BLaER1 (cell line): ENCODE results near the gene PTPRC.

Experiments
- H3K27ac ChIP-seq: shearing (Covaris generic); formaldehyde crosslinking; 2 replicates; pipeline ENCODE4 v1.8.1; 2022
- H3K27me3 ChIP-seq: shearing (Covaris generic); formaldehyde crosslinking; 2 replicates; pipeline ENCODE4 v1.8.1; 2022
- H3K36me3 ChIP-seq: shearing (Covaris generic); formaldehyde crosslinking; 2 replicates; pipeline ENCODE4 v1.8.1; 2022
- H3K4me1 ChIP-seq: shearing (Covaris generic); formaldehyde crosslinking; 2 replicates; pipeline ENCODE4 v1.8.1; 2022
- H3K4me2 ChIP-seq: shearing (Covaris generic); formaldehyde crosslinking; 2 replicates; pipeline ENCODE4 v1.8.1; 2022
- H3K4me3 ChIP-seq: shearing (Covaris generic); formaldehyde crosslinking; 2 replicates; pipeline ENCODE4 v1.8.1; 2022
- H3K9ac ChIP-seq: shearing (Covaris generic); formaldehyde crosslinking; 2 replicates; pipeline ENCODE4 v1.8.1; 2022
- H3K9me3 ChIP-seq: shearing (Covaris generic); formaldehyde crosslinking; 2 replicates; pipeline ENCODE4 v1.8.1; 2022
- H4K20me1 ChIP-seq: shearing (Covaris generic); formaldehyde crosslinking; 2 replicates; pipeline ENCODE4 v1.8.1; 2022
- Cebpa-rat ChIP-seq: shearing (Covaris generic); IDR thresholded peaks from 2 replicates; pipeline ENCODE4 v1.8.1; 2022

PTPRC gene

DNA sequence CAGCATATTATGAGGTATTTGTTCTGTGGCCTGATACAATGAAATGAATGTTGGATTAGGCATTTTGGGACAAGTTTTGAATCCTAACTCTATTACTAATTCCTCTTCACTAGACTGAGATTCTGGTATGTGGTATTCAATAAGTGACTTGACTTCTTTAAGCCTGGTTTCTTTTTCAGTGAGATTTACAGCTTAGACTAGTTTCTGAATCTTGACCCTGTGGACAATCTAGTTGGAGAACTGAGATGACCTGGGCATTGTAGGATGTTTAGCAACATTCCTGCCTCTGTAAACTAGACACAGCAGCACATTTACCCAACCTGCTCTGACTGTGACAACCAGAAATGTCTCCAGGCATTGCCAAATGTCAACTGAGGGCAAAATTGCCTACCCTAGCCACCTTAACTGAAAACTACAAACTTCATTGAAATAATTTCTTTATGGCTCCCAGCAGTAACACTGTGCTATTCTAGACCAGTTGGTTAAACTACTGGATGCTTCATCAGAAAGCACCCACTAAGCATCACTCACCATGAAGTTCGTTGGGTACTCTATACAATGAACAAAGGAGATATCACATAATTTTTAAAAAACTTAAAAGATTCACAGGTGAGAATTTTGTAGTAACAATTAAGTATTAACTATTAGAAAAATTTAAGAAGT, 16.8 kb downstream of the PTPRC start:
- H3K4me1 ChIP-seq: peaks cover 7% of the 10 kb centered on the region
- no peaks in the 10 kb centered on the region for H3K36me3 ChIP-seq
- H3K4me2 ChIP-seq: no peak overlapping the region
- no peaks in the 10 kb centered on the region for H3K9me3 ChIP-seq
- no peak overlapping the region for H3K4me3 ChIP-seq
- H3K27ac ChIP-seq: no peak overlapping the region
- H3K27me3 ChIP-seq: no peaks in the 10 kb centered on the region
- no peak overlapping the region for H3K9ac ChIP-seq
- TF ChIP-seq Cebpa-rat: no peak
- no peaks in the 10 kb centered on the region for H4K20me1 ChIP-seq

DNA sequence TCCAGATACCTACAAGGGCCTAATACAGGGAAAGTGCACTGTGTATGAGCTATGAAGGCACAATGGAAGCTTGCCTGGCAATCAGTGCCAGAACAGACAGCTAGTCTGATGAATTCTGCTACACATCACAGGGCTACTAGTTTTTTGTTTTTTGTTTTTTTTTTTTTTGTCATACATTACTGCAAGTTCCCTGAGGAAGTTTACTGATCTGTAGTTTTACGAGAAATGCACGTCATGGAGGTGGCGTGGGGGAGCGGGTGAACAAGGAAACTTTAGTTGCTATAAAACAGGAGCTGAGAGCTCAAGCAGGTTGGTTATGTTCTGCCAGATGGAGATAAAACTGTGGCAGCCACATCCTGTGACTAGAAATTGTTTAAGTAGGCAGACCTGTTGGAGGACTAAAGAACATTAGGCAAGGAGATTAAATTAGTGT, 17.7 kb downstream of the PTPRC start:
- no peak overlapping the region for H3K4me2 ChIP-seq
- H3K4me3 ChIP-seq: no peak overlapping the region
- H3K9me3 ChIP-seq: no peaks in the 10 kb centered on the region
- no peaks in the 10 kb centered on the region for H3K27me3 ChIP-seq
- no peak overlapping the region for H3K27ac ChIP-seq
- no peaks in the 10 kb centered on the region for H3K36me3 ChIP-seq
- H4K20me1 ChIP-seq: no peaks in the 10 kb centered on the region
- peaks cover 5% of the 10 kb centered on the region for H3K4me1 ChIP-seq
- H3K9ac ChIP-seq: no peak overlapping the region
- TF ChIP-seq Cebpa-rat: no peak

DNA sequence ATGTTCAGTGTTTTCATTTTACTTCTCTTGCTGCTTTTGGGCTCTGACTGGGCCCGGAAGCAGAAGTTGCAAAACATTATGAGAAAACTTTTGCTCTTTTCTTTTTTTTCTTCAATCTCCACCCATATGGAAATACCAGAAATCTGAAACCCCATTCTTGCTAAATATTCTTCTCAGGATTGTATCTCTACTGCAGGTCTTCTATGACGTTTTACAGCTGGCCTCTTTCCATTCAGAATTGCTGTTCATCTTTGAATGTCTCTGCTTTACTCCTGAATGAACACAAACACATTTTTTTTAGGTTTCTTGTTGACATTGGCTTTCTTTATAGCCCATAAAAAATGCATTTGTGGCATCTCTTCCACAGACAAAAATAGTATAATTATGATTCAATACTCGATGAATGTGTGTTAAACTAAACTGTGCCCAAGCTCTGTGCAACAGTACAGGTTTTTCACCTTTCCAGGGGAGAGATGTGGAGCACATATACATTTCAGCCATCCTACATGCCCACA, 18.8 kb downstream of the PTPRC start:
- no peak overlapping the region for H3K4me2 ChIP-seq
- no peaks in the 10 kb centered on the region for H3K36me3 ChIP-seq
- no peak overlapping the region for H3K27ac ChIP-seq
- no peaks in the 10 kb centered on the region for H3K9me3 ChIP-seq
- H3K4me1 ChIP-seq: no peaks in the 10 kb centered on the region
- TF ChIP-seq Cebpa-rat: no peak
- H4K20me1 ChIP-seq: no peaks in the 10 kb centered on the region
- H3K4me3 ChIP-seq: no peak overlapping the region
- H3K27me3 ChIP-seq: no peaks in the 10 kb centered on the region
- no peak overlapping the region for H3K9ac ChIP-seq

DNA sequence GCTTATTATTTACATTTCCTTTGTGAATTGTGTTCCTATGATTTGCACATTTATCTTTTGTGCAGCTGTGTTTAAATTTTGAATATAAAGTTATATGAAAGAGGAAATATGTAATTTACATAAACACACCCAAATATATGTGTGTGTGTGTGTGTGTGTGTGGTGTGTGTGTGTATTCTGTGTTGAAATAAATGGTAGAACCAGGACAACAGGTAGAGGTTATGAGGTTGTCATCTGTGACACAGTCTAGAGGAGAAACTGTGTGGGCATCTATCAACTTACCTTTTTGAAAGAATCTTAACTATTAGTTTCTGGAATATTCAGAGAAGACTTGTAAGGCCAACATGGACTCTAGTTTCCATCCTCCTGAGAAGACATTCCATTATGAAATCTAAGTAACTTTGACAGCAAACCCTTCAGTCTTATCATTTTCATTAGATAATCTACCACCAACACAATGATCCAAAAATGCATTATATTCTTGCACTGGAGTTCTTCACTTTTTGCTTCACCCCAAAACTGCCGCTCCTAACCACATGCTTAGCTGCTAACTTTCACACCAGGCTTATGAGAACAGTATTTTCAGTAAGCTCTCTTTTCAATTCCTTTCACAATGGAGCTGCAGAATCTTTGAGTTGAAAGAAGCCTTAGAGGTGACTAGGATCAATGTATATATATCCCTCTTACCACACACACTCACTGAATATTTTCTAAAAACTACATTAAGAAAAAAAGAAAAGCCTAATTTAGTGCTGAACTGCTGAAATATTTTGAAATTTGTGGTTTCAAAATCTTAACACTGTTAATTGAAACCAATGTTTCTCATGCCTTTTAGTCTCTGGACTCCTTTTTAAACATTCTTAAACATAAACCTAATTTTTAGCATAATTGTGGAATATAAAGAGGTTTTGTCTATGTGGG, 21.8 kb downstream of the PTPRC start:
- Histone ChIP-seq H3K27ac (no peak overlapping the region), H3K4me2 (no peak overlapping the region), H3K36me3 (no peaks in the 10 kb centered on the region), H3K4me1 (no peaks in the 10 kb centered on the region), H3K9me3 (no peaks in the 10 kb centered on the region), H3K9ac (no peak overlapping the region), H3K27me3 (no peaks in the 10 kb centered on the region), H3K4me3 (no peak overlapping the region), H4K20me1 (no peaks in the 10 kb centered on the region)
- no peak for TF ChIP-seq Cebpa-rat

DNA sequence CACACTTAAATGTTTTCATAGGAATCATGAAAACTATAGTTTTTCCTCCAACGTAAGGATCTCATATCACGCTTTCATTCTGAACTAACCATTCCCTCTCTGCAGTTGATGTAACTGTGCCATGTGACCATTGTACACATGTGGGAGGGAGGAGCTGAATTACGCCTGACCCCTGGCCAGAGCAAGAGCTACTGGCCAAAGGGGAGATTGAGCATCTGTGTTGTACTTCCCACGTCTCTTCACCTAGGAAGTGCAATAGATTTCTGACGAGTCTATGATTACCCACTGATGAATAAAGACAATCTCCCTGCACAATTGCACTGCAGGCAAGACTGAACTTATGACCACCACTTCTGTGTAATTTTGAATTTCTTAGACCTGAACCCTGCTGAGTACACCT, 24.0 kb downstream of the PTPRC start:
- Histone ChIP-seq H3K9ac (no peak overlapping the region), H4K20me1 (no peaks in the 10 kb centered on the region), H3K4me1 (no peaks in the 10 kb centered on the region), H3K4me2 (no peak overlapping the region), H3K27me3 (no peaks in the 10 kb centered on the region), H3K9me3 (no peaks in the 10 kb centered on the region), H3K36me3 (no peaks in the 10 kb centered on the region), H3K4me3 (no peak overlapping the region), H3K27ac (no peak overlapping the region)
- no peak for TF ChIP-seq Cebpa-rat

DNA sequence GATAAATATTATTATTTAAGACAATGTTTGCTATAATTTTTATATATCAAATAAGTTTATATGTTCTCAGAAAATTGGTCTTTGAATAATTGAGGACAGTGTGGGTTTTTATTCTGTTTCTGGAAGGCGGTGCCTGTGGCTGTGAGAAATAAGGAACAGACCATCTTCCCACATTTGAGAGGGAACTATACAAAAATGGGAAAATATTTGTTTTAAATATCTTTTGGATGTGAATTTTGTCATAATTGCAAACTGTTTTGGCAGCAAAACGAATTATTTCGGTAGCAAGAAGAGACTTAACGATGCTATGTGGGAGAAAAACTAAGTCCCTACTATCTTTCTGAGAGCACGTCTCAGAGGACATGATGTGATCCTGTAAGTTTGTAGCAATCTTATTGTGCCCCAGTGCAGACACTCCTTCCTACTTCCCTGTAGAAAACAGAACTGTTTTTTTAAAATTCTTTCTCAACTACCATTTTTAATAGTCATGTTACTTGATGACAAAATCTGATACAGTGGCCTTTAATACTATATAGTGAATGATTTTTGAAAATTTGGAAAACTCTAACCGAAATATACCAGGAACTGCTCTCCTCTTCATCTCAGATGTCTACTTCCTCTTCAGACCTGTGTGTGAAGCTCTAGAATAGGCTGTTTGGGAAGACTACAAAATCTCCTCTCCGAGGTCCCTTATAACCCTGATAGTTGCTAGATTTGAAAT, 25.4 kb downstream of the PTPRC start:
- H3K9ac ChIP-seq: no peak overlapping the region
- H3K4me3 ChIP-seq: no peak overlapping the region
- no peaks in the 10 kb centered on the region for H3K9me3 ChIP-seq
- no peaks in the 10 kb centered on the region for H4K20me1 ChIP-seq
- TF ChIP-seq Cebpa-rat: no peak
- H3K27ac ChIP-seq: no peak overlapping the region
- H3K4me1 ChIP-seq: no peaks in the 10 kb centered on the region
- H3K36me3 ChIP-seq: no peaks in the 10 kb centered on the region
- no peaks in the 10 kb centered on the region for H3K27me3 ChIP-seq
- no peak overlapping the region for H3K4me2 ChIP-seq

DNA sequence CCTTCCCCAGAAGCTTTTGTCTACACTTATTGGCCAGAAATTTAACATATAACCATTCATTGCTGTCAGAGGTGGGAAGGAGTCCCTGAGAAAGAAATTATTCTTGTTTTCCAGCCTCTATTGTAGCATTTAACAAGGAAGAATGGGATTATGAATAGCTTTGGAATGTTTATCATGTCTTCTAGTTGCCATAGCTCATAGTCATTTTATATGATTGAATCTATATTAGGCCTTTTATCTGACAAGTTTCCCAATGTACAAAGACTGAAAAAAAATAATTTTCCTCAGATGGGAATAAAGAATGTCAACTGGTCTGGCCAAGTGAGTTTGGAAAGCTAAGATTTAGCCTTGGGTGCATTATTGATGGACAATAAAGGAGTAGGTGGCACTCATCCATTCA, 28.3 kb downstream of the PTPRC start:
- Histone ChIP-seq H3K4me3 (no peak overlapping the region), H3K4me2 (no peak overlapping the region), H4K20me1 (no peaks in the 10 kb centered on the region), H3K27me3 (no peaks in the 10 kb centered on the region), H3K9ac (no peak overlapping the region), H3K9me3 (no peaks in the 10 kb centered on the region), H3K27ac (no peak overlapping the region), H3K4me1 (no peaks in the 10 kb centered on the region), H3K36me3 (no peaks in the 10 kb centered on the region)
- no peak for TF ChIP-seq Cebpa-rat

DNA sequence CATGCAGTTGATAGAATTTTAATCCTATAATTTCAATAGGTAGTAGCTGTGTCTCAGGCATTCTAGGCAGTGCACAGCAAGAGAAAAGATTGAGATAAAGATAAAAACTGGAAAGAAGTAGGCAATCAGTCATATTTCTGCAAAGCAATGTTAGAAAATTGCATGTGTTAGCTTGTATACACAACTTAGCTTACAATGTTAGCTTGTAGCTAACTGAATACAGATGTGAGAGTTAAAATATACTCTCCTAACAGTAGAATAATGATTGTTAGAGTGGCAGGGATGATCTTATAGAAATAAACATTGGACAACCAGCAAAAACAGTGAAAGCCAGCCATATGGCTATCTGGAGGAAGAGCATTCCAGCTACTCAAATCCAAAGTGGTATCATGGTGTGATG, 29.0 kb downstream of the PTPRC start:
- TF ChIP-seq Cebpa-rat: no peak
- H3K9me3 ChIP-seq: no peaks in the 10 kb centered on the region
- no peak overlapping the region for H3K4me2 ChIP-seq
- no peaks in the 10 kb centered on the region for H3K27me3 ChIP-seq
- H4K20me1 ChIP-seq: no peaks in the 10 kb centered on the region
- H3K36me3 ChIP-seq: no peaks in the 10 kb centered on the region
- H3K4me1 ChIP-seq: no peaks in the 10 kb centered on the region
- no peak overlapping the region for H3K27ac ChIP-seq
- no peak overlapping the region for H3K9ac ChIP-seq
- H3K4me3 ChIP-seq: no peak overlapping the region

DNA sequence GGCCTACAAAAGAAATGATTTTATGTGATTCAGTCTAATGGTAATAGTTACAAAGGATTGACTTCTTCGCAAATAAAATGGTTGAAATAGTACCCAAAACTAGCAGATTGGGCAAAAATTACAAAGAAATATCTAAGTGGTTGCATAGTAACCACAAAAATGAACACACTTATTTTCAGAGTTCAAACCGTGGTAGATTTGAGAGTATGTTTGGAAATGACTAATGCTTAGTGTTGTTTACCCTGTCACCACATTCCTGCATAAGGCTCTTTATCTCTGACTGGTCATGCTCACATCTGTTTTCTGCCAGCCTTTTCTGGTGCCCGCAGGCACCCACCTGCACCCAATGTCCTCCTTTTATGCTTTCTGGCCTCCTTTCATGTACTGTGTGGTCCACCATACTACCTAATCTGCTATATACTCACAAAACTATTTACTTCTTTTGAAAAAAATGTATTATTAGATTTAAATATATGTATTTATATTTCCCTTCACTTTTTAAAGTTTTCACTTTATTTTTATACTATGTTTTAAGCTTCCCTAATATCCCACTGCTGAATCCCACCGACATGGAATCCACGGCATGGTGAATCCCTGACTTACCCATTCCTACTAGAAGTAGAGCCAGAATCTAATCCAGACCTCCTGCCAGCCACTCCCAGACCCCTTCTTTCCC, 30.3 kb downstream of the PTPRC start:
- no peak overlapping the region for H3K4me2 ChIP-seq
- H3K27ac ChIP-seq: no peak overlapping the region
- H3K9ac ChIP-seq: no peak overlapping the region

More for the DNA sequence above, 30.3 kb downstream of the PTPRC start:
- Histone ChIP-seq H3K9me3 (no peaks in the 10 kb centered on the region), H3K36me3 (no peaks in the 10 kb centered on the region), H4K20me1 (no peaks in the 10 kb centered on the region), H3K4me1 (no peaks in the 10 kb centered on the region), H3K27me3 (no peaks in the 10 kb centered on the region), H3K4me3 (no peak overlapping the region)
- TF ChIP-seq Cebpa-rat: no peak
